ENCODE measurements around the gene TOX3. TPM values are rescaled to one million over a fixed set of nuclear protein-coding genes. Genes with fewer than 3 reads are reported as not detected.

Gene TOX3
- total and polyA plus RNA-seq, 10 of the 15 experiments (the other 5 are each of a cell fraction or from before 2014, with no cell fraction given): not detected

- Histone ChIP-seq H3K9me3 (replicated peaks; ENCODE audit: control insufficient read depth, insufficient read depth, low read length) (no peaks in the 10 kb centered on the region), H4K20me1 (ENCODE audit: control insufficient read depth, insufficient read depth) (no peaks in the 10 kb centered on the region), H3K27ac (ENCODE audit: control insufficient read depth, insufficient read depth) (no peak overlapping the region), H3K27me3 (replicated peaks in 1 of 2; ENCODE audit: control insufficient read depth in 2 of 2, insufficient read depth in 2 of 2, low read length in 1 of 2) (no peaks in the 10 kb centered on the region), H3K4me1 (ENCODE audit: control insufficient read depth, insufficient read depth, low read length) (no peaks in the 10 kb centered on the region), H3K4me3 (no peak overlapping the region), H3K36me3 (ENCODE audit: control insufficient read depth in 2 of 2, insufficient read depth in 2 of 2, low read length in 1 of 2) (no peaks in the 10 kb centered on the region), H3K9ac (ENCODE audit: control insufficient read depth, insufficient read depth, low read length) (no peak overlapping the region), H2AFZ (ENCODE audit: control insufficient read depth, low read depth, low read length) (no peak overlapping the region), H3K79me2 (ENCODE audit: control insufficient read depth, insufficient read depth, low read length) (no peaks in the 10 kb centered on the region), H3K4me2 (ENCODE audit: control insufficient read depth, insufficient read depth) (no peak overlapping the region)
- intact Hi-C loops (cut with micrococcal nuclease; ENCODE audit: unreplicated experiment): no loop called here
- BruUV-seq (replicated peaks): no TSS peak
- CTCF ChIA-PET: no interaction called here
- SMC1A ChIA-PET (ENCODE audit: uncharacterized antibody, unreplicated experiment): no interaction called here
- FAIRE-seq: no peak
- ATAC-seq: no peak
- RAD21 ChIA-PET (ENCODE audit: unreplicated experiment): no interaction called here
- WGBS (ENCODE audit: insufficient coverage, insufficient replicate concordance, low lambda C conversion rate, missing lambda C conversion rate): 24% methylated on average over 2 of the region's 2 CpGs
- TF ChIP-seq E2F8 (IDR thresholded peaks at IDR 0.05; ENCODE audit: low read depth, partially characterized antibody): no peak
- no peak for TF ChIP-seq TBL1XR1 (IDR thresholded peaks at IDR 0.05; ENCODE audit: low read depth, low read length)
- TF ChIP-seq ZBTB4 (CRISPR knock-in tag; IDR thresholded peaks at IDR 0.05): no peak
- no peak for TF ChIP-seq POLR2AphosphoS5 (IDR thresholded peaks at IDR 0.05; ENCODE audit: low read length)
- no peak for TF ChIP-seq RAD51 (IDR thresholded peaks at IDR 0.05)
- no peak for TF ChIP-seq MYC (IDR thresholded peaks at IDR 0.05; ENCODE audit: insufficient read depth, insufficient read length, insufficient replicate concordance, low read length, severe bottlenecking)
- TF ChIP-seq CTCF (IDR thresholded peaks at IDR 0.05 in 2 of 3, conservative IDR thresholded peaks at IDR 0.05 in 1 of 3; ENCODE audit: control insufficient read depth in 2 of 3, extremely low read depth in 1 of 3, insufficient read depth in 1 of 3, low read depth in 3 of 3, low read length in 3 of 3): no peak
- no peak for TF ChIP-seq ELK1 (IDR thresholded peaks at IDR 0.05; ENCODE audit: low read depth, low read length)
- POLR2A ChIA-PET: no interaction called here
- DNase-seq (ENCODE audit: low read depth, low spot score): no peak
- in situ Hi-C loops (cut with MboI): no loop called here
Measured at GRCh38 chr16:52424591-52424990, 122.4 kb downstream of the TOX3 start.
